Endothelial cell of umbilical vein (primary cell): Measurements from ENCODE around the gene C11orf21.

Experiments used
- CTCF ChIP-seq, 2 donors: IDR thresholded peaks; 1 replicate in 1 of 2; 2 replicates in 1 of 2; pipeline ENCODE4 v1.5.1; 2011; ENCODE audit warnings: low read length in 2 of 2, mild to moderate bottlenecking in 2 of 2, moderate library complexity in 2 of 2, control low read depth in 1 of 2, inconsistent platforms in 1 of 2, low read depth in 1 of 2; ENCODE audit not compliant: insufficient read depth in 1 of 2; ENCODE audit errors: extremely low read depth in 1 of 2
- EZH2 ChIP-seq: IDR thresholded peaks from 2 replicates; pipeline ENCODE4 v1.6.1; 2012; ENCODE audit warnings: borderline replicate concordance, low read depth, mild to moderate bottlenecking, moderate library complexity, low read length, inconsistent platforms; ENCODE audit not compliant: severe bottlenecking
- FOS ChIP-seq: IDR thresholded peaks from 2 replicates; pipeline ENCODE4 v1.6.1; 2011; ENCODE audit warnings: mild to moderate bottlenecking, low read length, moderate library complexity, borderline replicate concordance; ENCODE audit not compliant: insufficient read depth
- GATA2 ChIP-seq: IDR thresholded peaks from 2 replicates; pipeline ENCODE4 v1.7.0; 2011; ENCODE audit warnings: low read depth, mild to moderate bottlenecking, moderate library complexity, mixed read lengths, low read length; ENCODE audit not compliant: insufficient read length, insufficient read depth
- JUN ChIP-seq: IDR thresholded peaks from 2 replicates; pipeline ENCODE4 v1.6.1; 2011; ENCODE audit warnings: borderline replicate concordance, low read depth; ENCODE audit not compliant: insufficient read length, insufficient read depth
- MYC ChIP-seq: IDR thresholded peaks from one replicate; pipeline ENCODE4 v1.6.1; 2011; ENCODE audit warnings: mild to moderate bottlenecking, low read depth, low read length
- POLR2A ChIP-seq: IDR thresholded peaks from 2 replicates; pipeline ENCODE4 v1.6.1; 2012; ENCODE audit warnings: low read depth, mild to moderate bottlenecking, control low read depth, low read length
- POLR2AphosphoS5 ChIP-seq: IDR thresholded peaks from 2 replicates; pipeline ENCODE4 v1.6.1; 2012; ENCODE audit warnings: low read depth, mild to moderate bottlenecking, control low read depth, low read length, moderate library complexity; ENCODE audit not compliant: insufficient read depth
- TF ChIP-seq, protein P1 (sequence below): IDR thresholded peaks from 2 replicates; pipeline ENCODE4 v1.6.1; 2011; ENCODE audit not compliant: insufficient read depth, insufficient read length

GRCh38 chr11:2325123-2325522, 23.4 kb upstream of the C11orf21 start:
- no peak for TF ChIP-seq CTCF (IDR thresholded peaks at IDR 0.05; ENCODE audit: extremely low read depth in 1 of 2, insufficient read depth in 1 of 2, low read depth in 1 of 2, low read length in 2 of 2)
- no peak for TF ChIP-seq POLR2A
- no peak for TF ChIP-seq EZH2
- TF ChIP-seq POLR2AphosphoS5, result no peak
- TF ChIP-seq, protein P1, sequence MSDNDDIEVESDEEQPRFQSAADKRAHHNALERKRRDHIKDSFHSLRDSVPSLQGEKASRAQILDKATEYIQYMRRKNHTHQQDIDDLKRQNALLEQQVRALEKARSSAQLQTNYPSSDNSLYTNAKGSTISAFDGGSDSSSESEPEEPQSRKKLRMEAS, result no peak
- TF ChIP-seq MYC, result no peak
- TF ChIP-seq JUN, result no peak
- TF ChIP-seq FOS, result no peak
- TF ChIP-seq GATA2, result no peak
